K562 (cell line): Measurements from ENCODE around the gene NTM.

Source experiments
- ARID3A ChIP-seq: IDR thresholded peaks from 2 replicates; pipeline ENCODE4 v1.6.1; 2012; ENCODE audit warnings: low read depth, low read length, improper control_type of control experiment, borderline replicate concordance
- CBX5 ChIP-seq: IDR thresholded peaks from 2 replicates; pipeline ENCODE4 v1.6.1; 2014; ENCODE audit warnings: low read depth, borderline replicate concordance
- CTCF ChIP-seq, 3 experiments: IDR thresholded peaks in 2 of 3; conservative IDR thresholded peaks in 1 of 3; 2 replicates each; pipeline ENCODE4 v1.5.1; 2011 to 2012; ENCODE audit warnings: low read length in 3 of 3, mild to moderate bottlenecking in 3 of 3, control low read depth in 2 of 3, improper control_type of control experiment in 1 of 3, inconsistent platforms in 1 of 3, low read depth in 1 of 3, mixed read lengths in 1 of 3, moderate library complexity in 1 of 3; ENCODE audit not compliant: insufficient read depth in 2 of 3
- FIP1L1 ChIP-seq: fragments of 200-400 bp; formaldehyde crosslinking; IDR thresholded peaks from 2 replicates; pipeline ENCODE4 v1.6.1; 2018; ENCODE audit warnings: mild to moderate bottlenecking, low read depth, low read length; ENCODE audit not compliant: poor library complexity, severe bottlenecking
- GABPA ChIP-seq: fragments of 200-800 bp; sonication (Bioruptor generic); conservative IDR thresholded peaks from 2 replicates; pipeline ENCODE4 v1.6.1; 2016; ENCODE audit warnings: low read depth, missing genetic modification characterization, missing compliant biosample characterization
- GABPB1 ChIP-seq: sonication (generic); formaldehyde crosslinking; IDR thresholded peaks from 2 replicates; pipeline ENCODE4 v1.8.0; 2022; ENCODE audit warnings: mild to moderate bottlenecking, missing genetic modification reagents
- MAX ChIP-seq: sonication (generic); formaldehyde crosslinking; IDR thresholded peaks from 2 replicates; pipeline ENCODE4 v1.9.0; 2022; ENCODE audit warnings: mild to moderate bottlenecking, missing genetic modification reagents
- THAP7 ChIP-seq: fragments of 250-450 bp; sonication (Bioruptor Pico); IDR thresholded peaks from 2 replicates; pipeline ENCODE4 v1.5.0; 2021
- XRCC5 ChIP-seq: fragments of 200-400 bp; formaldehyde crosslinking; IDR thresholded peaks from 2 replicates; pipeline ENCODE4 v1.6.1; 2017; ENCODE audit warnings: low read depth, mild to moderate bottlenecking, low read length
- ZNF143 ChIP-seq: sonication (generic); formaldehyde crosslinking; IDR thresholded peaks from 2 replicates; pipeline ENCODE4 v1.9.0; 2022; ENCODE audit warnings: mild to moderate bottlenecking, missing genetic modification reagents
- ZNF3 ChIP-seq: fragments of 250-450 bp; sonication (Bioruptor Pico); IDR thresholded peaks from 2 replicates; pipeline ENCODE4 v1.5.0; 2021; ENCODE audit warnings: mild to moderate bottlenecking, moderate library complexity
- ZNF384 ChIP-seq: IDR thresholded peaks from 2 replicates; pipeline ENCODE4 v1.6.1; 2012; ENCODE audit warnings: low read depth, low read length, improper control_type of control experiment

GRCh38 chr11:132357811-132358572, 987.6 kb downstream of the NTM start:
- TF ChIP-seq CTCF (IDR thresholded peaks at IDR 0.05 in 2 of 3, conservative IDR thresholded peaks at IDR 0.05 in 1 of 3; ENCODE audit: insufficient read depth in 2 of 3, low read depth in 1 of 3, low read length in 3 of 3): no peak
- TF ChIP-seq MAX (CRISPR knock-in tag): no peak
- no peak for TF ChIP-seq CBX5
- TF ChIP-seq XRCC5: no peak
- no peak for TF ChIP-seq GABPA (tag)
- TF ChIP-seq THAP7 (CRISPR knock-in tag): no peak
- no peak for TF ChIP-seq ZNF3 (CRISPR knock-in tag)
- no peak for TF ChIP-seq FIP1L1
- no peak for TF ChIP-seq ARID3A
- no peak for TF ChIP-seq ZNF384
- no peak for TF ChIP-seq ZNF143
- TF ChIP-seq GABPB1 (CRISPR knock-in tag): no peak
